ENCODE measurements around the gene PRPF18. TPM values are rescaled to one million over a fixed set of nuclear protein-coding genes. Genes with fewer than 3 reads are reported as not detected.

PRPF18 gene
- total and polyA plus RNA-seq, 2 of the 4 experiments (the other 2 are of a cell fraction): 10.0 to 16.9 TPM

GRCh38 chr10:13592306-13592705 is 5.5 kb downstream of the PRPF18 start:
- POLR2A ChIA-PET (ENCODE audit: unreplicated experiment): no interaction called here
- Histone ChIP-seq H4K20me1 (ENCODE audit: insufficient read depth, low read length) (peaks cover 4% of the 10 kb centered on the region; the same call in 1 of the 2 replicates), H3K9ac (ENCODE audit: low read depth, low read length) (no peak overlapping the region), H4K8ac (ENCODE audit: low read depth in 2 of 2, low read length in 2 of 2) (no peak overlapping the region), H3K56ac (ENCODE audit: extremely low read depth, insufficient read depth, low read length) (no peak overlapping the region), H2BK20ac (ENCODE audit: low read depth, low read length) (no peak overlapping the region), H2AK9ac (replicated peaks; ENCODE audit: low read depth, low read length, poor library complexity) (no peak overlapping the region), H3K27ac (ENCODE audit: insufficient read depth, low read length) (no peak overlapping the region), H3K9me3 (ENCODE audit: control insufficient read depth, insufficient read depth, low read length) (no peaks in the 10 kb centered on the region), H2AK5ac (ENCODE audit: low read depth, low read length) (no peak overlapping the region), H3K4me1 (ENCODE audit: control insufficient read depth, insufficient read depth, low read length) (peaks cover 3% of the 10 kb centered on the region; the same call in 1 of the 2 replicates), H4K91ac (ENCODE audit: insufficient read depth, low read depth, low read length) (no peak overlapping the region), H3K27me3 (ENCODE audit: control insufficient read depth, insufficient read depth, low read length) (no peaks in the 10 kb centered on the region), H2BK120ac (ENCODE audit: low read depth, low read length) (no peak overlapping the region), H3K79me1 (ENCODE audit: low read depth in 1 of 2, low read length in 2 of 2) (peaks cover 27 to 62% of the 10 kb centered on the region in 2 experiments), H2AFZ (replicated peaks; ENCODE audit: low read length, poor library complexity) (no peak overlapping the region), H3K36me3 (ENCODE audit: control insufficient read depth, insufficient read depth, low read length) (peaks cover 8% of the 10 kb centered on the region; the same call in 1 of the 2 replicates), H3K4me2 (ENCODE audit: low read depth, low read length) (no peak overlapping the region), H3K14ac (replicated peaks; ENCODE audit: low read depth, low read length) (no peak overlapping the region), H3K9me1 (ENCODE audit: insufficient read depth, low read length) (peaks cover 4% of the 10 kb centered on the region; the same call in 1 of the 2 replicates), H4K5ac (ENCODE audit: low read depth, low read length) (no peak overlapping the region), H3K4ac (ENCODE audit: low read depth, low read length) (no peak overlapping the region), H2BK15ac (ENCODE audit: low read depth, low read length) (no peak overlapping the region), H3K4me3 (ENCODE audit: insufficient read depth, low read depth, low read length) (no peak overlapping the region), H3K18ac (ENCODE audit: low read depth, low read length) (no peak overlapping the region), H3K23ac (ENCODE audit: low read depth, low read length) (no peak overlapping the region), H2BK5ac (ENCODE audit: low read depth, low read length, poor library complexity, severe bottlenecking) (no peak overlapping the region)
- no CpG with 5 or more reads among the region's 2 CpGs for WGBS, 2 experiments (ENCODE audit: extremely low coverage in 2 of 2, insufficient read length in 1 of 2)
- no peak for DNase-seq
- in situ Hi-C loops (cut with MboI; ENCODE audit: low sequenced_read_pairs): no loop called here
- CTCF ChIA-PET: no interaction called here
- dilution Hi-C loops (cut with HindIII; ENCODE audit: low sequenced_read_pairs, unreplicated experiment): no loop called here
- BruUV-seq (replicated peaks): no TSS peak
- ATAC-seq (ENCODE audit: low read depth): no peak
- intact Hi-C loops (cut with micrococcal nuclease): no loop called here
- TF ChIP-seq CHD1 (IDR thresholded peaks at IDR 0.05; ENCODE audit: low read depth, low read length) (no peak), MAFK (IDR thresholded peaks at IDR 0.05; ENCODE audit: low read depth, low read length) (no peak), POLR2A (IDR thresholded peaks at IDR 0.05; ENCODE audit: low read depth, low read length) (no peak), MXI1 (IDR thresholded peaks at IDR 0.05; ENCODE audit: borderline replicate concordance, low read depth, low read length) (no peak), CTCF (conservative IDR thresholded peaks at IDR 0.05; ENCODE audit: low read depth, low read length) (no peak), RCOR1 (IDR thresholded peaks at IDR 0.05; ENCODE audit: insufficient replicate concordance, low read length) (no peak)

All from IMR-90 (cell line).